Ishikawa (cell line): ENCODE results near the gene ZNF670.

Source experiments
- CEBPB ChIP-seq: IDR thresholded peaks from 2 replicates; pipeline ENCODE4 v1.6.1; 2012
- CREB1 ChIP-seq: IDR thresholded peaks from 2 replicates; pipeline ENCODE4 v1.6.1; 2012; ENCODE audit warnings: low read depth
- EGR1 ChIP-seq: IDR thresholded peaks from 2 replicates; pipeline ENCODE4 v1.6.1; 2012
- EP300 ChIP-seq: IDR thresholded peaks from 2 replicates; pipeline ENCODE4 v1.6.1; 2012; ENCODE audit warnings: borderline replicate concordance
- FOXM1 ChIP-seq: IDR thresholded peaks from 2 replicates; pipeline ENCODE4 v1.6.1; 2012; ENCODE audit warnings: low read depth, borderline replicate concordance
- MAX ChIP-seq: IDR thresholded peaks from 2 replicates; pipeline ENCODE4 v1.6.1; 2012
- NFIC ChIP-seq: IDR thresholded peaks from 2 replicates; pipeline ENCODE4 v1.6.1; 2012
- RAD21 ChIP-seq: IDR thresholded peaks from 2 replicates; pipeline ENCODE4 v1.6.1; 2012; ENCODE audit warnings: low read depth
- REST ChIP-seq: IDR thresholded peaks from 2 replicates; pipeline ENCODE4 v1.6.1; 2012; ENCODE audit warnings: low read depth, mild to moderate bottlenecking
- TAF1 ChIP-seq: IDR thresholded peaks from 2 replicates; pipeline ENCODE4 v1.6.1; 2012; ENCODE audit warnings: low read depth, mild to moderate bottlenecking
- TCF12 ChIP-seq: IDR thresholded peaks from 2 replicates; pipeline ENCODE4 v1.6.1; 2012; ENCODE audit warnings: low read depth
- TEAD4 ChIP-seq: IDR thresholded peaks from 2 replicates; pipeline ENCODE4 v1.6.1; 2012
- USF1 ChIP-seq: IDR thresholded peaks from 2 replicates; pipeline ENCODE4 v1.6.1; 2012
- YY1 ChIP-seq: IDR thresholded peaks from 2 replicates; pipeline ENCODE4 v1.6.1; 2012; ENCODE audit warnings: low read depth
- ZBTB7A ChIP-seq: IDR thresholded peaks from 2 replicates; pipeline ENCODE4 v1.6.1; 2012; ENCODE audit warnings: low read depth

The ZNF670 gene

GRCh38 chr1:247107694-247108093 is 29.1 kb upstream of the ZNF670 start:
- TF ChIP-seq RAD21 = no peak
- TF ChIP-seq TEAD4 = no peak
- TF ChIP-seq FOXM1 = no peak
- no peak for TF ChIP-seq CREB1
- no peak for TF ChIP-seq NFIC
- TF ChIP-seq TCF12 = no peak

GRCh38 chr1:247105966-247106365 is 27.4 kb upstream of the ZNF670 start:
- no peak for TF ChIP-seq REST
- no peak for TF ChIP-seq FOXM1
- TF ChIP-seq NFIC = no peak
- TF ChIP-seq RAD21 = no peak
- TF ChIP-seq CEBPB = no peak
- TF ChIP-seq YY1 = no peak
- no peak for TF ChIP-seq TCF12
- TF ChIP-seq EGR1 = no peak
- TF ChIP-seq CREB1 = no peak
- no peak for TF ChIP-seq USF1
- TF ChIP-seq MAX = no peak
- TF ChIP-seq ZBTB7A = no peak
- TF ChIP-seq EP300 = no peak
- TF ChIP-seq TAF1 = no peak

GRCh38 chr1:247104965-247105364 is 26.4 kb upstream of the ZNF670 start:
- TF ChIP-seq TEAD4 = no peak
- no peak for TF ChIP-seq ZBTB7A
- TF ChIP-seq NFIC = no peak
- no peak for TF ChIP-seq EP300
- no peak for TF ChIP-seq MAX
- TF ChIP-seq YY1 = no peak

- TF ChIP-seq YY1 = peak; percentile 42
- TF ChIP-seq CREB1 = peak; percentile 67
- TF ChIP-seq ZBTB7A = no peak
- TF ChIP-seq EP300 = no peak
- no peak for TF ChIP-seq EGR1
- TF ChIP-seq REST = no peak
- TF ChIP-seq FOXM1 = no peak; the same call in 1 of the 2 replicates
- TF ChIP-seq TCF12 = peak; percentile 71
- peak; percentile 63 for TF ChIP-seq MAX
- no peak for TF ChIP-seq TEAD4
- TF ChIP-seq CEBPB = no peak; the same call in 1 of the 2 replicates
- TF ChIP-seq USF1 = peak; percentile 92
- TF ChIP-seq TAF1 = peak; percentile 94
- TF ChIP-seq NFIC = no peak
- no peak for TF ChIP-seq RAD21
Measured at GRCh38 chr1:247103859-247104591, 25.4 kb upstream of the ZNF670 start, which contains the start of gene ZNF669. Gene ZNF669, minus strand, starts transcription at chr1:247104356. Its CDS starts 157 bp downstream, at chr1:247104199.

- TF ChIP-seq MAX (no peak), TAF1 (no peak)
Measured at GRCh38 chr1:247102381-247102780, 23.8 kb upstream of the ZNF670 start.
